OCI-LY7 (cell line): ENCODE results near the gene CASKIN1.

Experiments
- EZH2phosphoT487 ChIP-seq: fragments of 200-600 bp; sonication (generic); IDR thresholded peaks from 2 replicates; pipeline ENCODE4 v1.6.1; 2018; ENCODE audit warnings: low read depth, borderline replicate concordance, mild to moderate bottlenecking, mixed run types, antibody characterized with exemption, low read length, moderate library complexity, mixed read lengths
- TF ChIP-seq, protein P1 (sequence below): fragments of 200-600 bp; sonication (generic); conservative IDR thresholded peaks from 2 replicates; pipeline ENCODE4 v1.5.1; 2014; ENCODE audit warnings: mild to moderate bottlenecking, antibody characterized with exemption, low read length, moderate library complexity, mixed read lengths

DNA sequence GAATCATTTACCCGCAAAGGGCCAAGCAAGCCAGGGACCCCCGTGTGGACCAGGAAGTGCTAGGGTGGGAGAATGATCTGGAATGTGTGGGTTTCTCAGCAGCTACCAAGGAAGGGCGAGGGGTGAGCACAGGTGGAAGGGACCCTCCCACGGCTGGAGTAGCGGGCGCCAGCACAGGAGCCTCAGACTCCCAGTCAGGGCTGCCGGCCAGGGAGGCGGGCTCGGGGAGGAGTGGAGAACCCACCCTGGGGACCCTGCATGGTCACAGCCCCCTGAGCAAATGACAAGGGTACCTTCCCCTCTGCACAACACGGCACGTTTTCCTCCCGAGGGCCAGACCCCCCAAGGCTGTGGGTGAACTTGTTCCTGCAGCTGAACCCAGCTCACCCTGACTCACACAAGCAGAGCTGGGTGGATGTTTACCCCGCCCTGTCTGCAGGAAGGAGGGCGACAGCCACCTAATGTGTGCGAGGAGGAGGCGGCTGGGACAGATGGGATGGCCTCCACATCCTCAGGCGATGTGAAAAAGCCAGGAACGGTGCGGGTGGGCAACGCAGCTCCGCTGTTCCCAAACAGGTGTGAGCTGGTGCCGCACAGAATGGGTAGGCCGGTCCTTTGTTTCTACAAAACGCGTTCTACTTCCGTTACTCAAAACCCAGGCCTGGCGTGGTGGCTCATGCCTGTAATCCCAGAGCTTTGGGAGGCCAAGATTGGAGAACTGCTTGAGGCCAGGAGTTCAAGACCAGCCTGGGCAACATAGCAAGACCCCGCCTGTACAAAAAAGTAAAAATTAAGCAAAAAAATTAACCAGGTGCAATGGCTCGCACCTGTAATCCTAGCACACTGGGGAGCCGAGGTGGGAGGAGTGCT lies 48.8 kb upstream of the CASKIN1 start:
- TF ChIP-seq, protein P1, sequence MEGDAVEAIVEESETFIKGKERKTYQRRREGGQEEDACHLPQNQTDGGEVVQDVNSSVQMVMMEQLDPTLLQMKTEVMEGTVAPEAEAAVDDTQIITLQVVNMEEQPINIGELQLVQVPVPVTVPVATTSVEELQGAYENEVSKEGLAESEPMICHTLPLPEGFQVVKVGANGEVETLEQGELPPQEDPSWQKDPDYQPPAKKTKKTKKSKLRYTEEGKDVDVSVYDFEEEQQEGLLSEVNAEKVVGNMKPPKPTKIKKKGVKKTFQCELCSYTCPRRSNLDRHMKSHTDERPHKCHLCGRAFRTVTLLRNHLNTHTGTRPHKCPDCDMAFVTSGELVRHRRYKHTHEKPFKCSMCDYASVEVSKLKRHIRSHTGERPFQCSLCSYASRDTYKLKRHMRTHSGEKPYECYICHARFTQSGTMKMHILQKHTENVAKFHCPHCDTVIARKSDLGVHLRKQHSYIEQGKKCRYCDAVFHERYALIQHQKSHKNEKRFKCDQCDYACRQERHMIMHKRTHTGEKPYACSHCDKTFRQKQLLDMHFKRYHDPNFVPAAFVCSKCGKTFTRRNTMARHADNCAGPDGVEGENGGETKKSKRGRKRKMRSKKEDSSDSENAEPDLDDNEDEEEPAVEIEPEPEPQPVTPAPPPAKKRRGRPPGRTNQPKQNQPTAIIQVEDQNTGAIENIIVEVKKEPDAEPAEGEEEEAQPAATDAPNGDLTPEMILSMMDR, result no peak
- no peak for TF ChIP-seq EZH2phosphoT487
